Measurements from ENCODE around the gene AHSG.
"Not testable (repeated sequence)": the region's sequence is repeated elsewhere in the genome, so short reads cannot be mapped to it uniquely, and the experiment has no call there.

Gene AHSG

GRCh38 chr3:186617036-186617946 lies 4.4 kb downstream of the AHSG start:
- in situ Hi-C loops (cut with MboI; ENCODE audit: low sequenced_read_pairs) = no loop called here

DNA sequence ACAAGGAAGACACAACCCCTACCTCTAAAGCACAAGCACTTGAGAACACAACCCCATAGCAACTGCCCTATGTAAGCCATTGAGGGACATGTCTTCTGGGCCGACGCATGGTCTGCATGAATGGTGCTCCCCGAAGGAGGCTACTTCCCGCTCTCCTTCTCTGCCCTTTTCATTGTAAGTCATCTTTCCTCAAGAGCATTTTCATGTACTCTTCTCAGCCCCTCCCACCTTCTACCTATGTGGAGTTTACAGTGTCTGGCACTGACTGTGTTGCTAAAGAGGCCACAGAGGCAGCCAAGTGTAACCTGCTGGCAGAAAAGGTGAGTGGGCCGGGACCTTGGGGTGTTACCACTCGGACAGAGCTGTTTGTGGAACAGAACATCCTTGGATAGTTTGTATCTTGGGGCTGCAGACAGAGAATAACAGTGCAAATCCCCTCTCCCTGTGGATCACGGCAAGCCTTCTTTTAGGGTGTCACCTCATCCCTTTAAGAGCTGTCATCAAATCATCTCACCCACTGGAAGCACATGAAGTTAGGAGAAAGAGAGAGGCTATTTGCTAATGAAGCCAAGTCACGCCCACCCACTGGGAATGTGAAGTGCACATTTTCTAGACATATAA lies 5.6 kb downstream of the AHSG start:
- in situ Hi-C loops (cut with MboI; ENCODE audit: low sequenced_read_pairs) = no loop called here

DNA sequence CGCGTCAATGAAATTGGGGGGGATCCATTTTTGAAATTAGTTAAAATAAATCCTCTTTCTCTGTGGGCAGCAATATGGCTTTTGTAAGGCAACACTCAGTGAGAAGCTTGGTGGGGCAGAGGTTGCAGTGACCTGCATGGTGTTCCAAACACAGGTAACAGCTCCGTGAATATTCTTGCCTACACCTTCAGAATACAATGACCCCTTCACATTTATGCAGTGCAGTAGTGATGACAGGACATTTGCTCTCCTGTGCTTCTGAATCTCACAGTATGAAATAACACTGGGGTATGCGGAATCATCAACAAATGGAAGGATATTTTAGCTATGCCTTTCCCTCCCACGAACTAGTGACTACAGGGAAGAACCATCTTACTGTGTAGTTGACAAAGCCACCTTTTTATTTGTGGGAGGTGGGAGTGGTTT lies 6.9 kb downstream of the AHSG start:
- in situ Hi-C loops (cut with MboI; ENCODE audit: low sequenced_read_pairs) = no loop called here

- in situ Hi-C loops (cut with MboI; ENCODE audit: low sequenced_read_pairs) = no loop called here
Observed at GRCh38 chr3:186620213-186621092, 7.6 kb downstream of the AHSG start.

DNA sequence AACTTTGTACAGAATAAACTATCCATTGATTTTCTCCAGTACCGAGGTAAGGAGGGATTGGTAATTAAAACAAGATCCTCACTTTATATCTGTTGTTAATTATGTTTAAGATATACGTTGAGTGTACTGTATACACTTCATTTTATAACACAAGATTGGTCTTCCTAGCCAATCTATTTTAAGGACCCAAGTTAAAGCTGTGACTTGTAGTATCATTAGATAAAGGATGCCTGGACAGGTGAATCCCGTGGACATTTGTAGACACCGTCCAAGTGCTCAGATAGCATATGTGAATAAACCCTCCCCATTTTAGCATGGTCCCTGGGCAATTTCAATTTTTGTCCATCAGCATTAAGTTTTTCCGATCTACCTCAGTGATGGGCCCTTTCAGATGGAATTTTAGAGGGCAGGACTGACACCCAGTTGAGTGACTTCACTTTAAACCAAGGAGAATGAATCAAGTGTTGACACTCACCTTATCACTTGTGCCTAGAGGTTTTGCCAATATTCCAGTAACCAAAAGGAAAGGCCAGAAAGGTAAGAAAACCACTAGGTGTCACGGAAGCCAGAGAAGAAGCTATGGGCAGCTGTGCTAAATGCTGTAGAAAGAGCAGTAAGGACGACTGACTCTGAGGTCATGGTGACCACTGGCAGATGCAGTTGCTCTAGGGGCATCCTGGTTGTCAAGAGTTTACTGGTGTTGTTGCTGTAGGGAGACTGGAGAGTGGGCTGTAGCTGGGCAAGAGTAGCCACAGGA lies 9.2 kb downstream of the AHSG start:
- in situ Hi-C loops (cut with MboI; ENCODE audit: low sequenced_read_pairs) = no loop called here

DNA sequence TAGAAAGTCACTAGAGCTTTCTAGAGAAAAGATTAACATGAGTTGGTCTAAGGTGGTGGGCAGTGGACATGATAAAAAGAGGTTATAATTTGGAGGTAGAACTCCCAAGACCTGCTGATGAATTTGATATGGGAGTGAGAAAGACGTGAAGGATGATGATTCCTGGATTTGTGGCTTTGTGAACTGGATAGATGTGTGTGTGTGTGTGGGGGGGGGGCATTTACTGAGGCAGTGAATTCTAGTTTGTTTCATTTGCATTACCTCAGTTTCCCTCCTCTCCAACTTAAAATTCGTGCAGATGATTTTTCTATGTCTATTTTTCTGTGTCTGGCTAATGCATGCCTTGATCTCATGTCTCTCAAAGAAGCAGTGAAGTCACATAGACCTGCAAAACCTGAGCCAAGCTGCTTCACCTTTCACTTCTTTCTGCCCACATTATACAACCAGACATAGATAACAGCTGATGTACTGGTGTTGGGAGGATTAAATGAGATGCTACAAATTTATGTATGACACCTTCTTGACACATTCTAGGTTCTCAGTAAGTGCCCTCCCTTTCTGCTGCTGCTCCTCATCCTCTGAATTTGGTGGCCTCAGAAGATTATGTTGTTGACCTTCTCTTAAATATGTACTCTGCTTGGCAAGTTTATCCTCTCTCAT lies 9.9 kb downstream of the AHSG start:
- in situ Hi-C loops (cut with MboI; ENCODE audit: low sequenced_read_pairs) = no loop called here

GRCh38 chr3:186624598-186624997 lies 11.7 kb downstream of the AHSG start:
- in situ Hi-C loops (cut with MboI; ENCODE audit: low sequenced_read_pairs) = no loop called here

DNA sequence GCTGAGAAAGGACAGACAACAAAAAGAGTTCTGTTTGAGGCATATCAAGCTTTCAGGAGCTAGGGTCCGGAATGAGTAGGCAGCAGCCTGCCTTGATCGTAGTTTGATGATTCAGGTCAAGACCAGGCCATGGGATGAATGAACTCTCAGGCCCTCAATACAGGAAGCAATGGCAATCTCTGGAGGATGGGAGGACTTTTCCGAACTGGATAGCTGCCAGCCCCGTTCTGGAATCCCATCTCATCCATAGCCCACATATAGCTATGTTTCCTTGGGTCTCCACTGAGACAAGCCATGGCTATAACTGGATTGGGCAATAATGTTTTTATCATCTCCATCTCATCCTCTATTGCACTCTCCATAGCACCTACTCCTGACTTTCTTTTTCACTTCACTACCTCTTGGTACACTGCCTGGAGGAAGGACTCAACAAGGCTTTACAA lies 12.8 kb downstream of the AHSG start:
- in situ Hi-C loops (cut with MboI; ENCODE audit: low sequenced_read_pairs) = no loop called here

DNA sequence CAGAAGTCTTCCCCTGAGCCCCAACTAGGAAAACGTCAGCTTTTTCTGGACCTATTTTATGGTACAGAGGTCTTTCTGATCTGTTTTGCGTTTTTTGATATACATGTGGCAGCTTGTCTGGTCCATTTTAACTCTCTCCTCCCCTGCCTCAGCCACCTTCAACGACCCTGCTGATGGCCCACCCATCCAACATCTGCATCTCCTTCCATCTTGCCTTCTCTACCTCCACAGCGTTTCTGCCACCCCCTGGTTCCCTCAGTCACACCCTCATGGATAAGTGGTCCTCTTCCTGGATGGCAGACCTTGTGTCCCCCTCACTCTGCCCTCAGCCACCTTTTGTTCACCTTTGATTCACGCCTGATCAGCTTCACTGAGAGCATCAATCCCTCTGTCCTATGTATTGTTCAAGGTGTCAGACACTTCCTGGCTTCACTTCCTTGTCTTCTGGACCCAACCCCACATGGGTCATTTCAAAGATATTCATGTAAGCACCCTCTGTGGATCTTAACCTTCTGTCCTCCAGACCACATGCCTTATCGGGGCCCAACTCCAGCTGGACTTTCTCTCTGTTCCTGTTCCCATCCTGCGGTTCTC lies 13.5 kb downstream of the AHSG start:
- in situ Hi-C loops (cut with MboI; ENCODE audit: low sequenced_read_pairs) = no loop called here

- in situ Hi-C loops (cut with MboI; ENCODE audit: low sequenced_read_pairs) = no loop called here
Observed at GRCh38 chr3:186627852-186628414, 15.1 kb downstream of the AHSG start.

DNA sequence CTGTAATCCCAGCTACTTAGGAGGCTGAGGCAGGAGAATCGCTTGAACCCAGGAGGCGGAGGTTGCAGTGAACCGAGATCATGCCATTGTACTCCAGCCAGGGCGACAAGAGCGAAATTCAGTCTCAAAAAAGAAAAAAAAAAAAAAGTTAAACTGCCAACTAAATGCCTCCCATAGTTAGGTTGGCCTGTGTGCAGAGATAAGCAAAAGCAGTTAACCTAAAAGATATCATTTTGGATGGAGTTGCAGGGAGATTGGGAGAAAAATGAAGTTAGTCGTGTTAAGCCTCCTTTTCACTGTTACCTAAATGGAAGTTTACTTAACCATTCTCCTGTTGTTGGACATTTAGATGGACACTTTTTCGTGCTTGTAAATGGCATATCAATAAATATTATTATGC lies 15.9 kb downstream of the AHSG start:
- in situ Hi-C loops (cut with MboI; ENCODE audit: low sequenced_read_pairs) = no loop called here

DNA sequence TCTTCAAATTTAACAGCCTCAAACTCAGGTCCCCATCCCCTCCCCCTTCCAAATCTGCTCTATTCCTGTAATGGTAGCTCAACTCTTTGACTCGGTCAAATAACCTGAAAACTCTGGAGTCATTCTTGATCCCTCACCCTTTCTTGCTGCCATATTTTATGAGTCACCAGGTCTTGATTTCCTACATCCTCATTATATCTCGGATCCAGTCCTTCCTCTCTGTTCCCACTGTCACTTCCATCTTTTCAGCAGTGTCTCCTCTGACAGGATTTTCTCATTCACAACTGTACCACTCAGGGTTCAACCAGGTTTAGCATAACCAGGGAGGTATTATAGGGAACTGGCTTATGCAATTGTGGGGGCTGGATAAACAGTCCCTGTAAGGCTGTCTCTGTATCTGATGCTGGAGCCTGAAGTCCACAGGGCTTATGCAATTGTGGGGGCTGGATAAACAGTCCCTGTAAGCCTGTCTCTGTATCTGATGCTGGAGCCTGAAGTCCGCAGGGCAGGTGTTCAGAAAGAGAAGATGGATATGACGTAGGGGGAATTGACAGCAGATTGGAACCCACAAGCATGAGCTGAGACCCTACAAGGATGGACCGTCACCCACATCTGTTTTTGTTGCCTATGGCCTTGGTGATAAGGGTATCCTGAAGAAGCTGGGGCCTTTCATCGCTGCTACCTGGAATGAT lies 18.2 kb downstream of the AHSG start:
- in situ Hi-C loops (cut with MboI; ENCODE audit: low sequenced_read_pairs) = no loop called here

DNA sequence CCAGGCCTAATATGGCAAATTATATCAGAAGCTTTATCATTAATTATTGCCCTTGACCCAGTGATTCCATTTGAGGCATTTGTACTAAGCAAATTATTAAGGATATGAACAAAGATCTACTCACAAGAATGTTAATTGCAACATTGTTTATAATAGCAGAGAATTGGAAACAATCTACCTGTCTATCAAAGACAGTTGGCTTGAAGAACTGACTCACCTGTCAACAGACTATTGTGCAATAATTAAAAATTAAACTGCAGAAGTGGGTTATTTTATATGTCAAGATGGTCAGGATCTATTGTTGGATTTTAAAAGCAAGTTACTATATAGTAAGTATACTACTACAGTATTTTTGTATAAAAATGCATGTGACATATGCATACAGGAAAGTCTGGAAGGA lies 20.6 kb downstream of the AHSG start:
- in situ Hi-C loops (cut with MboI; ENCODE audit: low sequenced_read_pairs) = no loop called here

DNA sequence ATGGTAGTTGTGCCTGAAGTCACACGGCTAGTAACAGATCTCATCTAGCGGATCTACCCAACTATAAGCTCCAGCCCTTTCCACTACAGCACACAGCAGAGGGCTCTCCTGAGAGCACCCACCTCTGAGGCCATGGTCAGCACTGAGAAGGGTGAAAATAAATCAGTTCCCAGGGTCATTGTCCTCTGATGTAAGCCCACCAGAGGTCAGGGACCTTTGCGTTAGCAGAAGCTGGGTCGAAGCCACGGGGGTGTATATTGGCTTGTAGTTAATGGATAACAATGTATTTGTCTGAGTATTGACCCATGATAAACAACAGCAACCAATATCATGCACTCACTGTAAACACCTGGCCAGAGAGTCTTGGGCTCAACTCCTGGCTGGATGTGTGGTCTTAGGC lies 21.3 kb downstream of the AHSG start:
- in situ Hi-C loops (cut with MboI; ENCODE audit: low sequenced_read_pairs) = not testable (repeated sequence)

DNA sequence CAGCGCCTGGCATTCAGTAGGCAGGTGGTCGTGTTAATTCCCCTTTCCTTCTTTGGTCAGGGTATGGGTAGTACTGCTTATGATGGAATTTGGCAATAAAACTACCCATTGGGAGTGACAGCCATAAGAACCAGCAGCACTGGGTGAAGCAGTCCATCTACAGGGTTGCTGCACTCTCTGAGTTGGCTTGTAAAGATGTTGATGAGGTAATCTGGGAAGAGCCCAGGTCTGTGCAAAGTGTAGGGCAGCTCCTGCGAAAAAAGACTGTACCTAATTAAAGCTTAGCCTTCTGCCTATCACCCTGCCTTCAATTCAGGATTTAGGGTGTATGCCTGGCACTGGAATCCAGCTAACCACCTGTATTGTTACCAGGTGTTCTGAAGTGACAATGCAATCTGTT lies 22.7 kb downstream of the AHSG start:
- in situ Hi-C loops (cut with MboI; ENCODE audit: low sequenced_read_pairs) = no loop called here

GRCh38 chr3:186636536-186636935 lies 23.7 kb downstream of the AHSG start:
- in situ Hi-C loops (cut with MboI; ENCODE audit: low sequenced_read_pairs) = no loop called here

DNA sequence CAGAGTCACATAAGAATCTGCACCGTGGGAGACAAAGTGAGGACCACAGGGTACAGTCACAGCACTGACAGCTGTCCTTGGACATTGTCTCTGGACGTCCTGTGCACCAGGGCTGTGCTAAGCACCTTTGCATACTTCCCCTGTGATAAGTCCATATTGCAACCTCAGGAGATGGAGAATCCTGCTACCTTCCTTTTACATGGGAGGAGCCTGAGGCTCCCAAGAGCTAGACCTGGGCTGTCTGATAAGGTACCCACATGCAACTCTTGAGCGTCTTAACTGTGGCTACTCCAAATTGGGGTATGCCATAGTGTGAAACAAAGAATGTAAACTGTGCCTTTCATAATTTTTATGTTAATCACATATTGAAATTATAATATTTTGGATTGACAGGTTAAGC lies 24.8 kb downstream of the AHSG start:
- in situ Hi-C loops (cut with MboI; ENCODE audit: low sequenced_read_pairs) = no loop called here

- in situ Hi-C loops (cut with MboI; ENCODE audit: low sequenced_read_pairs) = no loop called here
Observed at GRCh38 chr3:186638259-186638658, 25.4 kb downstream of the AHSG start.
